KG1 (cell line): ENCODE results near the gene PTPRD.

Source experiments
- DNase-seq: peaks from one replicate; lab custom pipeline; 2025; lab: John Stamatoyannopoulos, UW

Gene PTPRD

DNA sequence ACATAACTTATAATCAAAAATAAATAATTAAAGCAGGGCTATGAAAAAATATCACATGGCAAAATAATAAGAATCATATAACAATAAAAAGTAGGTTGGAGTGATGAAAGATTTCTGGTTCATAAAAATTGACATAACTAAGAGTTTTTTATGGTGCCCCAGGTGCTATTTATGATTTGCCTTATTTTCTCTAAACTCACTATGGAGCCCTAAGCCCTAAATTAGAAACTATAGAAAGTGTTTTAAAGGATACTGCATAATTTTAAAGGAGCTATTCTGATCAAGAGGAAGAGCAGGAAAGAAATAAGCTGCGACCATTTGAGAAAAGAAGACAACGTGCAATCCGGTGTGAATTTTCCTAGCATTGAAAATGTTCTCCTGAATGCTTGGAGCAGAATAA is 2178.2 kb downstream of the PTPRD start:
- no peak for DNase-seq

GRCh38 chr9:8432224-8432623 is 2180.6 kb downstream of the PTPRD start:
- no peak for DNase-seq

- DNase-seq, result no peak
Measured at GRCh38 chr9:8431505-8431904, 2181.3 kb downstream of the PTPRD start.

DNA sequence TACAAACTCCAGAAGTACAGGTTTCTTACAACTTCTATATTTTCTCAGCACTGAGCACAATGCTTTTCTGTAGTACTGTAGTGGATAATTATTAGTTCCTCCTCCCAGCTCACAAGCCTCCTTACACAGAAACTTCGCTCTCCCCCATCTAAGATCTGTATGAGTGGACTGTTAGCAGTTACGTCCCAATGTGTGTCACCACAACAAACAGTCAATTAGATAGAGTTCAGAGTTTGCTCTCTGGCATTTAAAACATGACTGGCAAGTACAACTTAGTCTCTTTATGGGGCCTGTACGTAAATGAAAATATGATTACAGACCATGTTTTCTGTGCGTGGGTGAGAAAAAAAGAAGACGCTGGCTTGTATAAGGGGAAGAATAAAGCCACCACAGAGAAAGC is 2181.9 kb downstream of the PTPRD start:
- DNase-seq, result no peak

GRCh38 chr9:8429768-8430167 is 2183.0 kb downstream of the PTPRD start:
- DNase-seq, result no peak

DNA sequence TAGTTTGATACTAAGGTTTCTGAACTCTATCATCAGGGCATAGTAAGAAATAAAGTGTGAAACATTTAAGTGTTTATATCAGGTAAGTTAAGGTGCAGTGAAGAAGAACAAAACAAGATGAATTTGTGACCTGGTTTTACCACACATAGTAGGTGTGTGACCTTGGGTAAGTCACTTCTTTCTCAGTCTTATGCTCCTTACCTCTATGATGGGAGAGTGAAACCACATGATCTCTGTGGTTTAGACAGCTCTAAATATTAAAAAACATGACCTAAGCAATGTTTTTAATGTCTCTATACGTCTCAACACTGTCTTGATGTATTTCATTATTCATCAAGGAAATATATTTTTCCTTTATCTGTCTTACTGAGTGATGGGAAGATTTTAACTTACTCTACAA is 2183.6 kb downstream of the PTPRD start:
- no peak for DNase-seq

DNA sequence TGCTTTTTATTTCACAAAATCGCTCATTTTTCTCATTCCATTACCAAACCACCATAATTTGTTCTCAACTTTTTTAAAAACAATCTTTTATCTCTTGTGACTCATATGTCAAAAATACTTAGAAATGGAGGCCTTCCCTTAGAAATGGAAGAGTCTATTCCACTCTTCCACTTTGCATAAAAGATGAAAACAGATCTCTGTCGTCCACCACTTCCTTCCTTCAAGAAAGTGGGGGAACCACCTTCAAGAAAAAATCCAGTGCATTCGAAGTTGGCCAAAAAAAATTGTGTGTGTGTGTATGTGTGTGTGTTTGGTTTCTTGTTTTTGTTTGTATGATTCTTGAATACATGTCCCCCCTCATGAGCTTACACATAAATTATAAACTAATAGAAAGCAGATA is 2184.4 kb downstream of the PTPRD start:
- DNase-seq, result no peak

- no peak for DNase-seq
Measured at GRCh38 chr9:8424786-8425410, 2187.9 kb downstream of the PTPRD start.

DNA sequence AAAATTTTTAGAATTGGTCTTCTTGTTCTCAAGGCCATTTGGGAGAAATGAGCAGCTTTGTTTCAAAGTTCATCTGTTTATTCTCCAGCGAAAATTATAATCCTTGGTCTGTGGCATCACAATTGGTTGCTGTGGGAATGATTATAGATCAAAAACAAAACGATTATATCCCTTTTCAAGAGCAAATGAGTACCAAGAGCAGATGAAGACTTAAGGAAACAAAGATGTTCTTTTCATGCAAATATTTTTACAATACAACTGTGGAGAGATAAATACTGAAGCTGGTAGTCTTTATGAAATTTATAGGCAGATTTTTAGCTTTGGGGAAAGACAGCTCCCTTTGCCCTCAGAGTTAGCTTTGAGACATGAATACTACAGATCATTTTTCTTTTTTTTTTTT is 2192.4 kb downstream of the PTPRD start:
- no peak for DNase-seq

DNA sequence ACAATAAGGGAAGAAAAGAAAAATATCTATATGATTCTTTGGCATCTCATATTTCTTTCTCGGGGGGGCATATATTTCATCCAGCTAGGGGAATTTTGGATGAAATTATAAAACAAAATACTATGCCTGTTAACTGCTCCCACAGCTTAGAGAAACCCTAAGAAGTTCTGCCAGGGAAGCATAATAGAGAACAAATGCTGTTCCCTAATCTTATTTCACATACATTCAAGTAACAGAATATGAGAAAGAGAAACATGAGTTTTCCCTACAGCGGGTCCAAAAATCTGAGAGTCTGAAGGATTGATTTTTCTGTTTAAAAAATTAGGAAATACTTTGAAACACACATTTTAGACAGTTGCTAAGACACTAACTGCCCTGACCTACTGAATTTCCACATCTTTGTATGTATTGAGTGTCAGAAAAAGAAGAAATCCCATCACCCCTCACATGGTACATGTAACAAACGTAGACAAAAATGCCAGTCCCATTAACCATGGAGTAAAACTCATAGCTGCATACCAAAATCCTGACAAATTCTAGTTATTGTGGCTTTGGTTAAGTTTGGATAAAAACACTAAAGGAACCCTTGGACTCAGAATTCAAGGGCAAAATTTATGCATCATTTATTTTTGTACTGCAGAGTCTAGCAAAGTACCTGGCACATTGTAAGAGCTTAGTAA is 2193.1 kb downstream of the PTPRD start:
- DNase-seq, result no peak

DNA sequence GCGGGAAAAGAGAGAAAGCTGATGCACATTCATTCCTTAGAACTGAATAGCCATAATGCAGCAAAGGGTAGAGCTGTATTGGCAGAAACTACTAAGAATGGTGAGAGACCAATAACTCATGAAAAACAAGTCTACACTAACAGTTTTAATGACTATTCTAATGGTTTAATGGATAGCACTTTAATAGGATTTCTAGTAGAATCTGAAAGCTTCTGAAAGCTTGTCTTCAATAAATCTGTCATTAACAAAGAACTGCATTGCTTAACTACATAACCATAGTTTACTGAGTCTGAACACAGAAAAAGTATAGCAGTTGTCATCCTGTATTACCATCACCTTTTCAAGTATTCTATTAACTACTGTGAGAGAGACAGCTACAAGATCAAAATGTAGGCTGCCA is 2195.5 kb downstream of the PTPRD start:
- DNase-seq, result no peak

DNA sequence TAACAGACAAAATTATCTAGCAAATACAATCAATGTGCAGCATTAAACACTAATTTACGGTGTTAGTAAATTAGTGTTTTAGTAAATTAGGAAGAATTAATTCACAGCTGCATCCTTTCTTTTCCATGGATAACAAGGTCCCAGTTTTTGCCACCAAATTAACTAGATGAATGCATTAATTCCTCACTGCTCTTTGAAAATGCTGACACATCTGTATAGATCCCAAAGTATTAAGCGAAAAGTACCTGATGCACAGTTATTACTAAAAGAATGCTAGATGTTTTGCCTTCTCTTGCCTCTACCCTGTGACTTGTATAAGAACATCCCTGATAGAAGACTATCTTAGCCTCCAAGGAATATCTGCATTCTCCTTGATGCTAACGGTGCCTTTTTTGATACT is 2200.5 kb downstream of the PTPRD start:
- DNase-seq, result no peak

GRCh38 chr9:8408575-8409190 is 2204.1 kb downstream of the PTPRD start:
- DNase-seq, result no peak

GRCh38 chr9:8401961-8402705 is 2210.7 kb downstream of the PTPRD start:
- DNase-seq, result no peak

- no peak for DNase-seq
Measured at GRCh38 chr9:8400378-8400777, 2212.4 kb downstream of the PTPRD start.

GRCh38 chr9:8395022-8395421 is 2217.8 kb downstream of the PTPRD start:
- DNase-seq, result no peak

DNA sequence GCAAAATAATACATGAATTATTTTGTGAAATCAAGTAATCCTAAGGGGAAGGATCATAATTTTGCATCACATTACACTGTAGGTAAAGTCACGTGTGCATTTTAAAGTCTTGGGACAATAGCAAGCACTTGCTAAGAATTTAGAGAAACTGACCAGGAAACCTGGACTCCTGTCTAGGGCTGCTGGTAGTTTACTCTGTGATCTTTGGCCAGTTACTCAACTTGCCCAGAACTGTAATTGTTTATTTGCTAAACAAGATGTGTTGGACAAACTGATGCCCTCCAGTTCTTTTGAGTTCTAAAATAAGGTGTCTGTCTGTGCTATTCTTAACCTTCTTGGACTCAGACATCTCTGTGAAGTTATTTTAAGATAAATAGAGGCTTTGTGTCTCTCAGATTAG is 2218.5 kb downstream of the PTPRD start:
- DNase-seq, result no peak

DNA sequence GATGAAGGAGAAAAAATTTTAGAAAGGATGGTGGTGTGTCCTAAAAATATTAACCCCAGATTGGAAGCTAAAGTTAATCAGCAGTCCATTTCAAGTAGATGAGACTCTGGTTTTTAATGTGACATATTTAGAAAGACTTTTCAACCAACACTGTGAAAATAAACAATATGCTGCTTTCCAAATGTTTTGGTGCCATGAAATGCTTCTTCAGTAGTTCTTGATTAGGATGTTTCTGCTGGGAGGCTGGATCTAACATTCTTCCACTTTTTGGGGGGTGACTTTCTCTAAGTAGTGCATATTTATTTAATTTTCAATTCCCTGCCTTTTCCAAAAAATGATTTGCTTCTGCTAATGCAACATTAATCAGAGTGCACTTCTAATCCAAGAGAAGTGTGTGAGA is 2219.9 kb downstream of the PTPRD start:
- DNase-seq, result no peak

GRCh38 chr9:8391566-8391965 is 2221.2 kb downstream of the PTPRD start:
- DNase-seq, result no peak

DNA sequence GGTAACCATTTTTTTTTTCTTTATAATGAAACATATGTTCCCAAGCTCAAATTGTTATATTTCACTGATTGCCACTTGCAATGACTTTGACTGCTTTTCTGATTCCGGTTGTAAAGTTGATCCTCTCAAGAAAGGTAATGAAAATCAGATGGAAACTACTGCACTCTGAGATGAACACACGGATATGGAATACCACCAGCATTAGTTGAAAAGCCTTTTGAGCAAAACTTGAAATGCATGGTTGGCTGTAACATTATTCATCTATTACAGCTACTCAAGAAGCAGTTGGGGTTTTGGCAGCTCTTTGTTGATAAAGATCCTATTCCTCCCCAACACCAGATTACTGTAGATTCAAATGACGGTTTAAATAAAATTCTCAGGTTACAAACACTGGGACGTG is 2221.7 kb downstream of the PTPRD start:
- no peak for DNase-seq

DNA sequence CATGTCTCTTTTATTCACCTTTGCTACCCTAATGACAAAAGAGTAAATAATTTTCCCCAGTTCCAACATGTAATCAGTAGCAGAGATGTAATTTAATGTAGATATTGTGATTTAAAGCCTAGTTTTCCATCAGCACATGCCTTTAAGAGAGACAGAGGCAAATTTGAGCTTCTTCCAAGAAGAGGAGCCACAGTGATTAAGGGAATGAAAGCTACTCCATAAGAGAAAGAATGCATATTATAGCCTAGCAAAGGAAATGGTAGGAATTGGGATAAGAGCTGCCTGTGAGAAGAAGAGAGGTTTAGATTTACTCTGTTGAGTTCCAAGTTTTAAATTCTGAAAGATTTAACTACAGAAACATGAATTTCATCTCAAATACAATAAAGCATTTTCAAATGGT is 2222.2 kb downstream of the PTPRD start:
- no peak for DNase-seq

GRCh38 chr9:8389531-8389930 is 2223.3 kb downstream of the PTPRD start:
- DNase-seq, result no peak

GRCh38 chr9:8388132-8388531 is 2224.7 kb downstream of the PTPRD start:
- no peak for DNase-seq
